Left lung (tissue), 10 donors: Measurements from ENCODE around the gene CHPF. TPM values are rescaled to one million over a fixed set of nuclear protein-coding genes. Genes with fewer than 3 reads are reported as not detected.

Experiments used
- ATAC-seq: fragments of 200-7000 bp; cut with Tn5 transposase; one replicate; pipeline ENCODE4 v1.9.1; 2020; ENCODE audit warnings: moderate library complexity
- DNase-seq, 4 donors: peaks; one replicate each; pipeline ENCODE4 v3.0.0-alpha.2; 2013 to 2020
- H3K27ac ChIP-seq, 2 donors: fragments of 200-600 bp; sonication (generic) in 1 of 2; one replicate each; pipeline versions ENCODE4 v1.5.0 to v1.8.0; 2020 to 2021
- H3K27me3 ChIP-seq, 2 donors: fragments of 200-600 bp; sonication (generic) in 1 of 2; one replicate each; pipeline versions ENCODE4 v1.5.0 to v1.8.0; 2020 to 2021
- H3K36me3 ChIP-seq, 2 donors: fragments of 200-600 bp; sonication (generic) in 1 of 2; one replicate each; pipeline versions ENCODE4 v1.5.0 to v1.8.0; 2020 to 2021
- H3K4me1 ChIP-seq, 2 donors: fragments of 200-600 bp; one replicate each; pipeline ENCODE4 v1.8.0; 2021
- H3K4me3 ChIP-seq, 2 donors: fragments of 200-600 bp; sonication (generic) in 1 of 2; one replicate each; pipeline versions ENCODE4 v1.5.0 to v1.8.0; 2020 to 2021; ENCODE audit warnings: mild to moderate bottlenecking in 1 of 2
- H3K9me3 ChIP-seq, 2 donors: fragments of 200-600 bp; sonication (generic) in 1 of 2; one replicate each; pipeline versions ENCODE4 v1.5.0 to v1.8.0; 2020 to 2021
- intact Hi-C, 2 donors: fragments of 100-400 bp; cut with DNase I; formaldehyde crosslinking; loops; one replicate each; pipeline versions ENCODE4 v1.11.2 to v1.14.2; 2022
- polyA plus RNA-seq, 6 donors: library from polyadenylated mRNA; unstranded; fragments of 120-200 nt; gene quantifications; one replicate each; pipeline ENCODE4 v1.2.1, GENCODE V29; 2013; ENCODE audit not compliant: insufficient read length in 6 of 6
- total RNA-seq, 2 donors: library from RNA; stranded (reverse); fragmentation: NEBNext Ultra II Directional; extraction: Animal tissue kit (Norgen Biotek cat#: 25700); gene quantifications; one replicate each; pipeline ENCODE4 v1.2.1, GENCODE V29; 2021
- TF ChIP-seq, protein P1 (sequence below), 2 donors: fragments of 200-600 bp; sonication (generic) in 1 of 2; IDR thresholded peaks; one replicate each; pipeline versions ENCODE4 v1.5.0 to v1.8.0; 2021; ENCODE audit warnings: antibody characterized with exemption in 2 of 2
- donor health status: DM: no; HTN: yes; CAD: no.
- donor health status: DM: no; HTN: no; CAD: no.

Gene CHPF
- total and polyA plus RNA-seq, 8 donors = 18.8 to 114 (median 28.0) TPM

DNA sequence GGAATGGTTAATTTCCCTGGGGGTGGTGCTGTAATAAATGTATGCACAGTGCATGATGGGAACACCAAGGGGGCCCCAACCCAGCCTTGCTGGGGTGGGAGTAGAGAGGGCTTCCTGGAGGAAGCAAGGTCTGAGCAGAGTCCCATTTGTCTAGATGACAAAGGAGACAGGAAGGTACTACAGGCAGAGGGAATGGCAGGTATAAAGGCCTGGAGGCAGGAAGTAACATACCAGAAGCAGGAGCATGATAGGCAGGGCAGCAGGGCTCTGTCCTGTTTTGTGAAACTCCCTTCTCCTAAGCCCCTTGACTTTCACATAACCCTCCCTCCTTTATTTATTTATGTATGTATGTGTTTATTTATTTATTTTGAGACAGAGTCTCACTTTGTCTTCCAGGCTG, 41.0 kb downstream of the CHPF start:
- Histone ChIP-seq H3K4me1 (peaks cover 2 to 18% of the 10 kb centered on the region in 2 donors), H3K9me3 (no peaks in the 10 kb centered on the region), H3K4me3 (no peak overlapping the region), H3K27me3 (peaks cover 0 to 2% of the 10 kb centered on the region in 2 donors), H3K36me3 (peaks cover 0 to 64% of the 10 kb centered on the region in 2 donors), H3K27ac (no peak overlapping the region)
- intact Hi-C loops = no loop called here
- TF ChIP-seq, protein P1, sequence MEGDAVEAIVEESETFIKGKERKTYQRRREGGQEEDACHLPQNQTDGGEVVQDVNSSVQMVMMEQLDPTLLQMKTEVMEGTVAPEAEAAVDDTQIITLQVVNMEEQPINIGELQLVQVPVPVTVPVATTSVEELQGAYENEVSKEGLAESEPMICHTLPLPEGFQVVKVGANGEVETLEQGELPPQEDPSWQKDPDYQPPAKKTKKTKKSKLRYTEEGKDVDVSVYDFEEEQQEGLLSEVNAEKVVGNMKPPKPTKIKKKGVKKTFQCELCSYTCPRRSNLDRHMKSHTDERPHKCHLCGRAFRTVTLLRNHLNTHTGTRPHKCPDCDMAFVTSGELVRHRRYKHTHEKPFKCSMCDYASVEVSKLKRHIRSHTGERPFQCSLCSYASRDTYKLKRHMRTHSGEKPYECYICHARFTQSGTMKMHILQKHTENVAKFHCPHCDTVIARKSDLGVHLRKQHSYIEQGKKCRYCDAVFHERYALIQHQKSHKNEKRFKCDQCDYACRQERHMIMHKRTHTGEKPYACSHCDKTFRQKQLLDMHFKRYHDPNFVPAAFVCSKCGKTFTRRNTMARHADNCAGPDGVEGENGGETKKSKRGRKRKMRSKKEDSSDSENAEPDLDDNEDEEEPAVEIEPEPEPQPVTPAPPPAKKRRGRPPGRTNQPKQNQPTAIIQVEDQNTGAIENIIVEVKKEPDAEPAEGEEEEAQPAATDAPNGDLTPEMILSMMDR (IDR thresholded peaks at IDR 0.05) = no peak
- DNase-seq (no peak), ATAC-seq (no peak)

DNA sequence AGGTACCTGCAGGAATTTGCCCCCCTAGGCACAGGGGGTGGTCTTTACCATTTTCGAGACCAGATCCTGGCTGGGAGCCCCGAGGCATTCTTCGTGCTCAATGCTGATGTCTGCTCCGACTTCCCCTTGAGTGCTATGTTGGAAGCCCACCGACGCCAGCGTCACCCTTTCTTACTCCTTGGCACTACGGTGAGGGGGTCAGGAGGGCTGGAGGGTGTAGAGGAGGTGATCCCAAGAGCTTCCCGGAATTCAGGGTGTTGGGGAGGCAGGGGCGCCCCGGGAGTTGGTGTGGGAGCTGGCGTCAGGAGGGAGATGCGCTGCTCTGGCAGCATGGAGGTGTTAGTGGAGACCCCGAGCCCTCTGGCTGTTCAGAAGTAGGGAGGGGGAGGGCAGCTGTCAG, 41.8 kb downstream of the CHPF start:
- H3K27me3 ChIP-seq = peaks cover 5 to 10% of the 10 kb centered on the region in 2 donors
- DNase-seq = peak in 1 of 4 donors; percentile 60
- H3K27ac ChIP-seq = no peak overlapping the region
- no peak for ATAC-seq
- H3K36me3 ChIP-seq = peaks cover 0 to 57% of the 10 kb centered on the region in 2 donors
- H3K4me3 ChIP-seq = no peak overlapping the region
- no peaks in the 10 kb centered on the region for H3K9me3 ChIP-seq
- H3K4me1 ChIP-seq = peaks cover 9 to 26% of the 10 kb centered on the region in 2 donors
- intact Hi-C loops = no loop called here
- TF ChIP-seq, protein P1 (IDR thresholded peaks at IDR 0.05) = no peak

DNA sequence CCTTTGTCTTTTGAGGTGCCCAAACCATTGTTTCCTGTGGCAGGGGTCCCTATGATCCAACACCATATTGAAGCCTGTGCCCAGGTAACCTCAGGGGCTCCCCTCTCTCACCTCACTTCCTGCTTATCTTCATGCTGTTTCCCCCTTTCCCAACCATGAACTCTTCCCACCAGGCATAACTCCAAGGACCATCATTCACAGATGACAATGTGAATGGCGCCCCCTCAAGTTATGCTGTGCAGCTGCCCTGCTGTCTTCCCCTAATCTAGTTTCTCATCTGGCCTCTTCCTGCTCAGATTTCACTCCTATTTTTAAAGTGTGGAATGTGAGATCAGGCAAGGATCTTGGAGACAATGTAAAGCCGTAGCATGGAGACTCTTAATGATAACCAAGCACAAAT, 43.5 kb downstream of the CHPF start:
- H3K36me3 ChIP-seq = peaks cover 0 to 40% of the 10 kb centered on the region in 2 donors
- H3K27ac ChIP-seq = no peak overlapping the region
- H3K4me3 ChIP-seq = no peak overlapping the region
- H3K4me1 ChIP-seq = peaks cover 11 to 30% of the 10 kb centered on the region in 2 donors
- peaks cover 22 to 27% of the 10 kb centered on the region in 2 donors for H3K27me3 ChIP-seq
- TF ChIP-seq, protein P1 (IDR thresholded peaks at IDR 0.05) = no peak
- no peak for ATAC-seq
- H3K9me3 ChIP-seq = no peaks in the 10 kb centered on the region
- intact Hi-C loops = no loop called here
- no peak for DNase-seq

DNA sequence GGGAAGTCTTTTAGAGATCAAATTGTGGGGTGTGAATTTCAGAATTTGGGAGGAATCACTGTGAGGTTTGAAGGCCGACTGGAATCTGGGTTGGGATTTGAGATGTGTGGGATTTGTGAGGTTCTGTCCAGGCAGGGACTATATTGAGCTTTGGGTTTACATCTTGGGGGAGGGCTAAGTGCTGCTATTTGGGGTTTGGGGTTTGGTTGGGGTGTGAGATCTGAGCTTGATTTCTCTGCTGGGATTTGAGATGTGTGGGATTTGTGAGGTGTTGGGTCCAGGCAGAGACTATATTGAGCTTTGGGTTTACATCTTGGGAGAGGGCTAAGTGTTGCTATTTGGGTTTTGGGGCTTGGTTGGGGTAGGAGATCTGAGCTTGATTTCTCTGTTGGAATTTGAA, 44.1 kb downstream of the CHPF start:
- Histone ChIP-seq H3K4me1 (peaks cover 11 to 30% of the 10 kb centered on the region in 2 donors), H3K36me3 (peaks cover 0 to 34% of the 10 kb centered on the region in 2 donors), H3K27ac (no peak overlapping the region), H3K27me3 (peaks cover 23 to 33% of the 10 kb centered on the region in 2 donors), H3K9me3 (no peaks in the 10 kb centered on the region), H3K4me3 (peak overlapping the region; percentile 74 to 79)
- TF ChIP-seq, protein P1 (IDR thresholded peaks at IDR 0.05) = no peak
- ATAC-seq = no peak
- intact Hi-C loops = no loop called here
- no peak for DNase-seq

DNA sequence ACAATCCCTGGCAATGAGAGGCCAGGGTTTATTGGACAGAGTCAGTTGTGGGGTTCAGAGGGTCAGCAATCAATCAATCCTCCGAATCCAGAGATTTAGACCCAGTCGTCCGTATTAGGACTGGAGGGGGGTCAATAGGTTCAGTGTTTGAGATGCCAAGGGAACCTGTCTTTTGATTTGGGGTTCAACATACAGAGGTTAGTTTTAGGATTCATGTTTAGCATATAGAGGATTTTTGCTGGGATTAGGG, 44.6 kb downstream of the CHPF start:
- Histone ChIP-seq H3K9me3 (no peaks in the 10 kb centered on the region), H3K4me1 (peaks cover 11 to 30% of the 10 kb centered on the region in 2 donors), H3K27me3 (peaks cover 23 to 39% of the 10 kb centered on the region in 2 donors), H3K4me3 (peak overlapping the region; percentile 74 to 79), H3K36me3 (peaks cover 0 to 28% of the 10 kb centered on the region in 2 donors), H3K27ac (peak overlapping the region; percentile 91 to 93)
- intact Hi-C loops = no loop called here
- DNase-seq = no peak
- ATAC-seq = no peak
- TF ChIP-seq, protein P1 (IDR thresholded peaks at IDR 0.05) = no peak
